SKM-1 (cell line): Measurements from ENCODE around the gene RASSF3.
"Not testable (repeated sequence)": the region's sequence is repeated elsewhere in the genome, so short reads cannot be mapped to it uniquely, and the experiment has no call there.

Experiments used
- DNase-seq: peaks from one replicate; lab custom pipeline; 2025; ENCODE audit not compliant: unreplicated experiment; lab: John Stamatoyannopoulos, UW

The RASSF3 gene

GRCh38 chr12:64688715-64689114 lies 78.4 kb downstream of the RASSF3 start:
- DNase-seq = no peak

- not testable (repeated sequence) for DNase-seq
Measured at GRCh38 chr12:64690236-64690635, 79.9 kb downstream of the RASSF3 start.

- DNase-seq = no peak
Measured at GRCh38 chr12:64691227-64691794, 81.0 kb downstream of the RASSF3 start.

- no peak for DNase-seq
Measured at GRCh38 chr12:64691795-64692583, 81.7 kb downstream of the RASSF3 start.

GRCh38 chr12:64694130-64695040 lies 84.1 kb downstream of the RASSF3 start:
- DNase-seq = no peak

GRCh38 chr12:64695550-64695949 lies 85.3 kb downstream of the RASSF3 start:
- no peak for DNase-seq

- DNase-seq = no peak
Measured at GRCh38 chr12:64696080-64696741, 85.9 kb downstream of the RASSF3 start.

- DNase-seq = peak; percentile 35
Measured at GRCh38 chr12:64699504-64700115, 89.3 kb downstream of the RASSF3 start.

- no peak for DNase-seq
Measured at GRCh38 chr12:64700532-64700931, 90.2 kb downstream of the RASSF3 start.

GRCh38 chr12:64701283-64701682 lies 91.0 kb downstream of the RASSF3 start:
- DNase-seq = no peak

- no peak for DNase-seq
Measured at GRCh38 chr12:64706306-64706705, 96.0 kb downstream of the RASSF3 start.

GRCh38 chr12:64706857-64707256 lies 96.6 kb downstream of the RASSF3 start:
- DNase-seq = no peak

- no peak for DNase-seq
Measured at GRCh38 chr12:64707362-64707761, 97.1 kb downstream of the RASSF3 start.

- DNase-seq = no peak
Measured at GRCh38 chr12:64707926-64708325, 97.6 kb downstream of the RASSF3 start.

- no peak for DNase-seq
Measured at GRCh38 chr12:64709429-64709828, 99.1 kb downstream of the RASSF3 start.

GRCh38 chr12:64713376-64713775 lies 103.1 kb downstream of the RASSF3 start:
- DNase-seq = no peak

GRCh38 chr12:64714551-64714968 lies 104.3 kb downstream of the RASSF3 start:
- peak; percentile 7 for DNase-seq

- no peak for DNase-seq
Measured at GRCh38 chr12:64716371-64716770, 106.1 kb downstream of the RASSF3 start.

GRCh38 chr12:64716839-64717455 lies 106.7 kb downstream of the RASSF3 start:
- no peak for DNase-seq

GRCh38 chr12:64718649-64719048 lies 108.4 kb downstream of the RASSF3 start:
- no peak for DNase-seq
